NCI-H82 treated with DMSO at 0.1 percent for 48 hours (cell line): Measurements from ENCODE around the gene PATE4.
"Not testable (repeated sequence)": the region's sequence is repeated elsewhere in the genome, so short reads cannot be mapped to it uniquely, and the experiment has no call there.

Experiments
- DNase-seq: peaks from one replicate; lab custom pipeline; 2025; ENCODE audit not compliant: unreplicated experiment; lab: John Stamatoyannopoulos, UW

PATE4 gene, protein sequence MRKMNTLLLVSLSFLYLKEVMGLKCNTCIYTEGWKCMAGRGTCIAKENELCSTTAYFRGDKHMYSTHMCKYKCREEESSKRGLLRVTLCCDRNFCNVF

DNA sequence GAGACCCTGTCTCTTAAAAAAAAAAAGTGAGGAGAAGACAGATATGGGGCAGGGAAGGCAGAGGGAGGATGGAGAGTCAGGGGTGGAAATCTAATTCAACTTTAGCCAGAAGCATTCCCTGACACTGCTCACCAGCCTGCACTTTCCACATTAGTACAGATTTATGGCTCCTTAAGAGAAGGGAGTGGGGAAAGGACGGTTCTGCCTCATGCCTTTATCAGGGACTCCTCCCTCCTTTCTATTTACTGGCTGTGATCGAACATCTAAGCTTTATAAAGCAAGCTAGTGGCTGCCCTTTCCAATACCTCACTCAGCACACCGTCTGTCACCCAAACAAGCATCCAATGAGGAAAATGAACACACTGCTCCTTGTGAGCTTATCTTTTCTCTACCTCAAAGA is at the start of gene PATE4:
TSS of gene PATE4 (plus strand) at position 301 of the 400 bp plus-strand sequence. CDS start at position 345, 44 bp downstream.
- DNase-seq = no peak

DNA sequence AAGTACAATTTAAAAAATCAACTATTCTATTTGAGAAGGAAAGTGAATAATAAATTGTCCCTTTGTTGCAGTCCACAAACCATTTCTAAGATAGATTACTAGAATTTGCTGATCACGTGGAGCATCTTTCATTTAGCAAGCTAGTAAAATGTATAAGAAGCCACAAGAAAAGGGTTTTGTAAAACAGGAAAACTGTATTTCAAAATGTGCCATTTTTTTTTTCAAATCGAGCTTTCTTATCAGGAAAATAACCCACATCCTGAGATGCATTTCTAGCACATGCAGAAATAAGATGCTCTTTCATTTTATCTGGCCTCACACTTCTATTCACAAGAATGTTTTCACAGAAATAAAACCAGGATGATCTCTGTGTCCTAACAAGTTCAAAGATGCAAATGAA is 48.4 kb upstream of the PATE4 start:
- DNase-seq = no peak

DNA sequence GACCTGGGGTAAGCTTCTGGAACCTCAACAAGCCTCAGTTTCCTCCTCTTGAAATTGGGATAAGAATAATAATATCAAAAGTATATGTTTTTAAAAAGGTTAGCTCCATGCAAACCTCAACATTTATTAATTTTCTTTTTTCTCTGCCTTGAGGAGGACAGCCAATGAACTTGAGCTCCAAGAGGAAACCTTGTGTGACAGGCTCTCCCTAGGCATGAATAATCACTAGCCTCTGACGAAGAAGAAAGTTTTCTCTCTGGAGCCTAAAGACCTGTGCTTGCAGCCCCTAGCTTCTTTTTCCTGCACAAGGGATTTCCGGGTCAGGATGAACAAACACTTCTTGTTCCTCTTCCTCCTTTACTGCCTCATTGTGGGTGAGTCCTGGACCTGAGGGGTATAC is 45.3 kb upstream of the PATE4 start, which contains the start of gene PATE3:
TSS of gene PATE3 (plus strand) at position 301 of the 400 bp plus-strand sequence. CDS start at position 326, 25 bp downstream.
- DNase-seq = no peak

DNA sequence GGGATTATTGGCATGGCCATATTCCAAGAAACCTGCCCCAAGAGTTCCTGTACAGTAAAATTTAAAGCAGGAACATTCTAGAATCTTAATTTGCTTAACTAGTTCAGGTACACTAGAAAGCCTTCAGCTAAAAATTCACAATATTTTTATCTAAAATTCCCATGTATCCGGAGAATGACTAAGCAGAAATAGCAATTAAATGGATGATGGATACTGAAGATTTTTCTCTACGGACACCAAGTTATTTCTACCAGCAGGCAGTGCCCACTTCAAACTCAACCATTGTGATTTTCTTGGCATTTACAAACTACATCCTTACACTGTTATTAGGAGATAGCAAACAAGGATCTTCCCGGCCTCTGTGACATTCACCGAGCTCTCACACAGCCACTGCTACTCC is 42.3 kb upstream of the PATE4 start:
- no peak for DNase-seq

DNA sequence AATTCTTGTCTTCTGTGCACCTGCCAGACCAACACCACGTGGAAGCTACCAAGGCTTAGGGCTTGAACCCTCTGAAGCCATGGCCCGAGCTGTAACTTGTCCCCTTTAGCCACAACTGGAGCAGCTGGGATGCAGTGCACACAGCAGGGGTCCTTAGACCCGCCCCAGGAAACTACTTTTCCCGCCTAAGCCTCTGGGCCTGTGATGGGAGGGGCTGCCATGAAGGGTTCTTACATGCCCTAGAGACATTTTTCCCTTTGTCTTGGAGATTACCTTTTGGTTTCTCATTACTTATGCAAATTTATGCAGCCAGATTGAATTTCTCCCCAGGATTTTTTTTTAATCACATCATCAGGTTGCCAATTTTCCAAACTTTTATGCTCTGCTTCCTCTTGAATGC is 35.5 kb upstream of the PATE4 start:
- no peak for DNase-seq

DNA sequence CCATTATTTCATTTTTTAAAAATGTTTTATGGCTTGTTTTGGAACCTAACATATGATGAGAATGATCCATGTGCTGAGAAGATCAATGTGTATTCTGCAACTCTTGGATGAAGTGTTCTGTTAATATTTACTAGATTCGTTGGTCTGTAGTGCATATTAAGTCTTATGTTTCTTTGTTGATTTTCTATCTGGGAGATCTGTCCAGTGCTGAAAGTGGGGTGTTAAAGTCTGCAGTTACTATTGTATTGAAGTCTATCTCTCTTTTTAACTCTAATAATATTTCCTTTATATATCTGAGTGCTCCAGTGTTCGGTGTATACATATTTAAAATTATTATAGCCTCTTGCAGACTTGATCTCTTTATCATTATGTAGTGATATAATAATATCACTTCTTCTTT is 33.3 kb upstream of the PATE4 start:
- no peak for DNase-seq

DNA sequence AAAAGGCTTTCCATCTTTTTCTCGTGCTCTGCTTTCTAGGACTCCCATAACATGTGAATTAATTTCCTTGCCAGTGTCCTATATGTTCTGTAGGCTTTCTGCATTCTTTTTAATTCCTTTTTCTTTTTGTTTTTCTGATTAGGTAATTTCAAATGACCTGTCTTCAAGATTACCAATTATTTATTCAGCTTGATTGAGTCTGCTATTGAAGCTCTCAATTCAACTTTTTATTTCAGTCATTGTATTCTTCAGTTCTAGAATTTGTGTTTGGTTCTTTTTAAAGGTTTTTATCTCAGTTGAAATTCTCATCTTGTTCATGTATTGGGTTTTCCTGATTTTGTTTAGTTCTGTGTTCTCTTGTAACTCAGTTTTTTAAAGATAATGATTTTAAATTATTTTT is 30.7 kb upstream of the PATE4 start:
- DNase-seq = no peak

DNA sequence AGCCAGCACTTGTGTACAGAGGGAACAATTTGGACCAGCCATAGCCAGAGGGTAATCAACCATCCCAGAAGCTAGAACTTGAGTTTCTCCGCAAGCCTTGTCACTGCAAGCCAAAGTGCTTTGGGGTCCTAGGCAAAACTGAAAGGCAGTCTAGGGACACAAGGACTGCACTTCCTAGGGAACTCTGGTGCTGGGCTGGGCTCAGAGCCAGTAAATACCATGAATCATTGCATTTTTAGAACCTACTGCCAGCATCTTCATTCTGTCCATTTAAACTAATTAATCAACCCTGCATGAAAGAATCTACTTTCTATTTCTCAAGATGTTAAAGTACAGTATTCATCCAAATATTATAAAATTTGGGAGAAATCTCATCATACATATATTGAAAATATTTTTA is 25.2 kb upstream of the PATE4 start:
- no peak for DNase-seq

DNA sequence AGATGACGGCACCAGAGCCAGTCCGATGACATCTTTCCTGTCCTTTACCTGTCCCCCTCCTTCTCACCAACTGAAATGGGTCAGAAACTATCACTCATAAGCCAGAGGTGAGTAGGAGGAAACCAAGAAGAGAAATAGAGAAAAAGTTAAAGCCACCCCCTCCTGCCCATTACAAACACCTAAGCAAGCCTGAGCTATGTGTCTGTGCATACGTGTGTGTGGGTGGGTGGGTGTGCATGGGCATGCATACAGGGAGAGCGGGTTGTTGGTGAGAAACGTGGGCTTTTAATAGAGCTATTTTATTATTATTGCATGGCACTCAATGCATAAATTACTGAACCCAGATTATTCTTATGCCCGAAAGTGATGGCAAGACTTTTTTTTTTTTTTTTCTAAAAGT is 2.6 kb downstream of the PATE4 start:
- no peak for DNase-seq

DNA sequence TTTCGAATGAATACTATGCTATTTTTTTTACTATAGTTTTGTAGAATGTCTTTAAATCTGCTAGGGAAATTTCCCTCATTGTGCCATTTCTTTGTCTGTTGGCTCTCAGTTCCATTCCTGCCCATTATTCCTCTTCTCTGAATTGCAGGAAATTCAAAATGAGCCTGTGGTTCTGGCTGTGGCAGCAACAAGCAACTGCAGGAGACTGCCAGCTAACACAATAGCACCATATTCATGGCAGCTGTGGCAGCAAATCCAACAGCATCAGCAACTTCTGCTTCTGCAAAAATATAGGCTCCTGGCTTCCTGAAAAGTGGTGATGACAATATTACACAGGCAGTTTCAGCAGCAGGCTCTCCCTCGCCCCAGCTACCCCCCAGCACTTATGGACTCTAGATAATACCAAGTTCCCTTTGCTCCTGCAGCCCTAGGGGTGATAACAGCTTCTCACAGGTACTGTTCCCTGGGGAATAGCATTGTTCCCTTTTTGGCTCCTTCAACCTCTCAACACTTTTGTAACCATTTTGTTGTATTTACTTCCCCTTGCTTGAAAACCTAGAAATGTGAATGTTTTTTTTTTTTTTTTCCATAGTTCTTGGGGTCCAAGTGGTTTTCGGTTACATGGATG is 9.3 kb downstream of the PATE4 start:
- no peak for DNase-seq

DNA sequence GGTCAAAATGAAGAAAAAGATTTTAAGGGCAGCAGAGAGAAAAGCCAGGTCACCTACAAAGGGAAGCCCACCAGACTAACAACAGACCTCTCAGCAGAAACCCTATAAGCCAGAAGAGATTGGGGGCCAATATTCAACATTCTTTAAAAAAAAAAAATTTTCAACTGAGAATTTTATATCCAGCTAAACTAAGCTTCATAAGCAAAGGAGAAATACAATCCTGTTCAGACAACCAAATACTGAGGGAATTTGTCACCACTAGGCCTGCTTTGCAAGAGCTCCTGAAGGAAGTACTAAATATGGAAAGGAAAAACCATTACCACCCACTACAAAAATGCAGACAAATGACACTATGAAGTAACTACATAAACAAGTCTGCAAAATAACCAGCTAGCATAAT is 13.1 kb downstream of the PATE4 start:
- no peak for DNase-seq

DNA sequence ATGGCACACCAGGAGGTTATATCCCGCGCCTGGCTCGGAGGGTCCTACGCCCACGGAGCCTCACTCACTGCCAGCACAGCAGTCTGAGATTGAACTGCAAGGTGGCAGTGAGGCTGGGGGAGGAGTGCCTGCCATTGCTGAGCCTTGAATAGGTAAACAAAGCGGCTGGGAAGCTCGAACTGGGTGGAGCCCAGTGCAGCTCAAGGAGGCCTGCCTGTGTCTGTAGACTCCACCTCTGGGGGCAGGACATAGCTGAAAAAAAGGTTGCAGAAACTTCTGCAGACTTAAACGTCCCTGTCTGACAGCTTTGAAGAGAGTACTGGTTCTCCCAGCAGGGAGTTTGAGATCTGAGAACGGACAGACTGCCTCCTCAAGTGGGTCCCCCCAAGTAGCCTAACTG is 24.6 kb downstream of the PATE4 start:
- DNase-seq = not testable (repeated sequence)

DNA sequence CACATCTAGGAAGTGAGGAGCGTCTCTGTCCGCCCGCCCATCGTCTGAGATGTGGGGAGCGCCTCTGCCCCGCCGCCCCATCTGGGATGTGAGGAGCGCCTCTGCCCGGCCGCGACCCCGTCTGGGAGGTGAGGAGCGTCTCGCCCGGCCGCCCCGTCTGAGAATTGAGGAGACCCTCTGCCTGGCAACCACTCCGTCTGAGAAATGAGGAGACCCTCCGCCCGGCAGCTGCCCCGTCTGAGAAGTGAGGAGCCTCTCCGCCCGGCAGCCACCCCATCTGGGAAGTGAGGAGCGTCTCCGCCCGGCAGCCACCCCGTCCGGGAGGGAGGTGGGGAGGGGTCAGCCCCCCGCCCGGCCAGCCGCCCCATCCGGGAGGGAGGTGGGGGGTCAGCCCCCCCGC is 29.7 kb downstream of the PATE4 start:
- DNase-seq = not testable (repeated sequence)

DNA sequence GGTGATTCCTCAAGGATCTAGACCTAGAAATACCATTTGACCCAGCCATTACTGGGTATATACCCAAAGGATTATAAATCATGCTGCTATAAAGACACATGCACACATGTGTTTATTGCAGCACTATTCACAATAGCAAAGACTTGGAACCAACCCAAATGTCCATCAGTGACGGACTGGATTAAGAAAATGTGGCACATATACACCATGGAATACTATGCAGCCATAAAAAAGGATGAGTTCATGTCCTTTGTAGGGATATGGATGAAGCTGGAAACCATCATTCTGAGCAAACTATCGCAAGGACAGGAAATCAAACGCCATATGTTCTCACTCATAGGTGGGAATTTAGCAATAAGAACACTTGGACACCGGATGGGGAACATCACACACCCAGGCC is 32.2 kb downstream of the PATE4 start:
- not testable (repeated sequence) for DNase-seq

DNA sequence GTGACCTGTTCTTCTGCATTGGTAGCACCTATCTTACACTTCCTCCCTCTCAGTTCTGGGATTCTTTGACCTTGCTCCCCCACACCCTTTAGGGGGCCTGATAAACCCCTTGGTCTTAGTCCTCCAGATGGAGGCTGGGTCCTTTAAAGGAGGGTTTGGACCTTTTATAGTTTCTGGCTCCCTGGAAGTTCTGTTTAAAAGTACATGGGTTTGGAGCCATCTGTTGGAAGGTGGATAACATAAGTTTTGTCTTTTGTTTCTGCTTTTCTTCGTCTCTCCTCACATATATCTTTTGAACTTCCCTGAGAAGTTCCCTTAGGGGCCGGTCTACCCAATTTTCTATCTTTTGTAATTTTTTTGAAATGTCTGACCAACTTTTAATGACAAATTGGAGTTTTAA is 36.4 kb downstream of the PATE4 start:
- no peak for DNase-seq

DNA sequence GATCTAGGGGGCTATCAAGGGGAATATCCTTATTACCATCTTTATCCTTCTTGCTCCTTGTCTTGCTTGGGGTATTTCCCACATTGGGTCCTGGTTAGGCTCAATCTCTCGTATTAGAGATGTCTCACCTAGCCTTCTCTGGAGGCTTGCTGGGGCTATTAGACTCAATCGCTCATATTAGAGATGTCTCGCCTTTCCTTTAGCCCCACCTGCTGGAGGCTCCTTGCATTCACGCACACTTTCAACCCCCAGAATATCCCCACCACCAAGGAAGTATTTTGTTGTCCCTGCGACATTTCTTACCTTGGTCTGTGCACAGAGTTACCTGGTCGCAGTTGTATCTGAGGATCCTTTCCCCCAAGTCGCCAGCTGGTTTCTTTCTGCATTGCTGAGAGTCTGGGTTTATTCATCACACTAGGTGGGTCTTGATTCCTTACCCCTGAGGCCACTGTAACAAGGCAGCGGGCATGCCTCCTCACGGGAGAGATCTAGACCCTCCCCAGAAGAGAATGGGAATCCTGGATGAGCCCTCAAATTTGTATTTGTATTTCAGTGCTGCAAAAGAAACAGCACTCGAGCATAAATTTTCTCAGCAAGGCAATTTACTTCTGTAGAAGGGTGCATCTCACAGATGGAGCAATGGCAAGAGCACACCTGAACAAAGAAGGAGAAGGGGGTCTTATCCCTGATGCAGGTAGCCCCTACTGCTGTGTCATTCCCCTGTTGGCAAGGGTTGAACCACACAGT is 38.4 kb downstream of the PATE4 start:
- peak; percentile 16 for DNase-seq

DNA sequence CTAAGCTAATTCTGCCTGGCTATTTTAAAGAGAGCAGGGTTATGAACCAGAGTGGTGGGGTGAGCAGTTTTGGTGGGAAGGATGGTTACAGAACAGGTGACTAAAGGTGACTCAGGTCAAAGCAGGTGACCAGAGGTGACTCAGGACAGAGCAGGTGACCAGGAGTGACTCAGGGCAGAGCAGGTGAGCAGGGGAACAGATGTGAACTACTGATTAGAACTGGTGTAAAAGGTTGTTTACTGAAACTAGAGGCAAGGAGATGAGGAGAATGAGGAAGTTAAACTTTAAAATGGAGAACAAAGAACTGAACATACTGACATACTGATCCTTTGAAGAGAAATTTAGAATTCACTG is 39.0 kb downstream of the PATE4 start:
- DNase-seq = no peak

DNA sequence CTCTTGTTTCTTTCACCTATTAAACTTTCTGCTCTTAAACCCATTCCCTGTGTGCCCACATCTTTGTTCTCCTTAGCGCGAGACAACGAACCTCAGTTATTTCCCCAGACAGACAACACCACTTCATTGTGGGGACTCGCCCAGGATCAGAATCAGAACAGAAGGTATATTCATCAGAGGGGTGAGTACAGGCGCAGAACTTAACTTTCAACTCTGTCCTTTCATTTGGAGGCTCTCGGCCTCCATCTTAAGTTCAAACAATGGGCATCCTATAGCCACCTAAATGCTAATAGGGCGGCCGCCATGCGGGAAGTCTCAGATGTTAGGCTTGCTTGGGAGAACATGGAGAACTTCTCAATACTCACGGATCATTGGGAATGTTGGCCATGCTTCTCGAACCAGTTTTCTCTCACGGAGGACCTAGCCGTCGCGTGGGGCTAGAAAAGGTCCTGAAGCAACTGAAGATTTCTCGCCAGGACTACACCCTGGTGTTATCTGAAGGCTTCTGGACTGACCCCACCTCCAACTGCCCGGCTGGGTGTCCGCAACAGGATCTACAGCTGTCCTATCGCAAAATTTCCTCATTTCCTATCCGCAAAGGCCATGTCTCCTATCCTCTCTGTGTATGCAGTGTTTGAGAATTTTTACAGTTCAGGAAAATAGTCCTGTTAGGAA is 40.9 kb downstream of the PATE4 start:
- DNase-seq = no peak

DNA sequence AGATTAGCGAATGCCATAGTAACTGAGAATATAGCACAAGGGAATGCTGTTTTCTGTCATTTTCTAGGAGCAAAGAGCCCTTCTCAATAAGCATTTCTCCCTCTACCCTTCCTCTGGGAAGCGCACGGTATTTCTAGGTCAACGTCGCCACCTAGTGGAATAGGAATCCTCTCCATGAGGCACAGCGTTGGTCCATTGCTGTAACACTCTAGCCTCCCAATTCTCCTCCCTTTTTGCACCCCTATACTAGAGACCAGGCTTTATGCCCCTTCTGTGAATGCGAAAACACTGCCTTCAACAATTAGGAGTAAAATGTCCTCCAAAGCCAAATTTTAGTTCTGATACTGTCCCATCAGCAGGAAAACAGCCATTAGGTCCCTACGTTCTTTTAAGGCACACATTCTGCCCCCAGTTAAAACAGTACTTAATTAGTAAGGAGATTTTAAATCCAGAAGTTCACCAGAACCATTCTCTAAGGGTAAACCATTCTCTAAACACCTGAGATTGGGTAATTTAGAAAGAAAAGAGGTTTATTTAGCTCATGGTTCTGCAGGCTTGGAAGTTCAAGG is 41.5 kb downstream of the PATE4 start:
- peak; percentile 27 for DNase-seq

DNA sequence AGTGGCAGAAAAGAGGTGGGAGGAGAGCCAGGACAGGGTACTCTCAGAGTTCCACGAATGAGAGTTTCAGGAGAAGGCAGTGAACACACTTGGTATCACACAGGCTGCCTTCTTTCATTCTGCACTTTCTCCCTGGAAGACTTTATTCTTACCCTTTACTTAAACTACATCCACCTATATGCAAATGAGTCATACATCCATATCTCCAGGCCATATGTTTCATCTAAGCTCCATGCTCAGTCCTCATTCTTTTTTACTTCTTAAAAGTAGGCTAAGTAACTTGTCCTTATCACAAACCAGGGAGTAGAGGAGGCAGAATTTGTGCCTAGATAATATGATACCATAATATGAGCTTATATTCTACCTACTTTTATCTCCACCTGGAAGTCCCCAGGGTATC is 48.2 kb downstream of the PATE4 start:
- no peak for DNase-seq

DNA sequence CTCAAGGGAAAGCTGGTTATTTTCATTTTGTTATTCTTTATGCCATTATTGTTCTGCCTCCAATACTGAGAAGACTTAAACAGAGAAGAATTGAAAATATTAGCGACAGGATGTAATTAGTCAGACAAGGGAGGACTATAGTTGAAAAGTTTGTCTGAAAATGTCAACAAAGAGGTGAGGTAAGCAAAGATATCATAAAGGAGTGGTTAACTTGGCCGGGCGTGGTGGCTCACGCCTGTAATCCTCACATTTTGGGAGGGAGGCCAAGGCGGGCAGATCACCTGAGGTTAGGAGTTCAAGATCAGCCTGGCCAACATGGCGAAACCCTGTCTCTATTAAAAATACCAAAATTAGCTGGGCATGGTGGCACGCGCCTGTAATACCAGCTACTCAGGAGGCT is 50.3 kb downstream of the PATE4 start:
- DNase-seq = no peak

DNA sequence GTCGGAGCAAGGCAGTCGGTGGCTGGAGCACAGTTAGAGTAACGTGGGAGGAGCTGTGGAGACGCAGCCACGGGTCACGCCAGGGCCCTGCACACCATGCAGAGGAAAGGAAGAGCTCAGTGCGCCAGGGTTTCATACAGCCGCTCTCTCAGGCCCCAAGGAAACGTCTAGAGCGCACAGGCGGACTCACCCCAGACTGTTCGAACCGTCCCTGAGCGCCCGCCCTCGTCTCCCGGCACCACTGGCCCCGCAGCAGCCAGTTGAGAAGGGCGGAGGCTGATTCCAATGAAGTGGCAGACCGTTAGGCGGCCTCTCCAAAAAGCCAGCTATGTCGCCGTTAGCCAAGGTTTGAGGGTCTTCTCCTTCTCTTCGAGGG is 53.9 kb downstream of the PATE4 start:
- DNase-seq = no peak
